ENCODE results near the gene PPIG. TPM values are rescaled to one million over a fixed set of nuclear protein-coding genes. Genes with fewer than 3 reads are reported as not detected.
"Not testable (repeated sequence)": the region's sequence is repeated elsewhere in the genome, so short reads cannot be mapped to it uniquely, and the experiment has no call there.

PPIG gene
- total and polyA plus RNA-seq, 4 experiments from 2014 or later = 36.8 to 103 (median 81.1) TPM

GRCh38 chr2:169583518-169583917 is 633 bp upstream of the PPIG start:
- no peaks in the 10 kb centered on the region for H3K9me3 ChIP-seq (ENCODE audit: control insufficient read depth in 1 of 2, low read length in 2 of 2)
- DNase-seq = no peak
- ChIA-PET POLR2A (ENCODE audit: partially characterized antibody) (interaction anchor here (1.3 to 2.6 kb wide), 5 partner anchors 10 to 244 kb away, joined by 4 to 41 read pairs (median 9); partner anchors contain the start of genes BBS5, FASTKD1 and UBR3), CTCF (ENCODE audit: partially characterized antibody) (interaction anchor here (1.6 to 2.3 kb wide), 2 partner anchors 10 kb away, joined by 5 to 10 read pairs; partner anchors contain the start of gene FASTKD1)
- Mint-ChIP-seq H3K27me3 (no peaks in the 10 kb centered on the region), H3K27ac (peak overlapping the region; percentile 90 to 100 (median 100)), H3K4me3 (peak overlapping the region in 4 of 8 donors; percentile 39 to 96 (median 58)), H3K9me3 (peaks cover 0 to 8% (median 4%) of the 10 kb centered on the region in 8 donors), H3K4me1 (peaks cover 16 to 42% (median 29%) of the 10 kb centered on the region in 4 donors), H3K36me3 (peaks cover 0 to 15% of the 10 kb centered on the region in 2 donors)
- H3K36me3 ChIP-seq (ENCODE audit: insufficient read depth, low read length) = no peaks in the 10 kb centered on the region
- peak overlapping the region; percentile 94 for H3K27ac ChIP-seq (ENCODE audit: low read depth, low read length)
- H3K4me1 ChIP-seq (ENCODE audit: insufficient read depth, low read length) = peaks cover 28% of the 10 kb centered on the region
- H3K4me3 ChIP-seq (ENCODE audit: low read length in 2 of 2) = no peak overlapping the region
- intact Hi-C loops (cut with micrococcal nuclease) = loop anchor here (5.0 kb wide), 1 partner anchor 1344 kb away; the partner anchor contains the start of gene GORASP2
- no peaks in the 10 kb centered on the region for H3K27me3 ChIP-seq (ENCODE audit: insufficient read depth, low read length)

GRCh38 chr2:169585673-169586072 is 1.5 kb downstream of the PPIG start:
- Histone ChIP-seq H3K4me1 (ENCODE audit: insufficient read depth, low read length) (peaks cover 49% of the 10 kb centered on the region), H3K9me3 (ENCODE audit: control insufficient read depth in 1 of 2, low read length in 2 of 2) (no peaks in the 10 kb centered on the region), H3K27me3 (ENCODE audit: insufficient read depth, low read length) (no peaks in the 10 kb centered on the region), H3K36me3 (ENCODE audit: insufficient read depth, low read length) (no peaks in the 10 kb centered on the region), H3K27ac (ENCODE audit: low read depth, low read length) (peak overlapping the region; percentile 94), H3K4me3 (ENCODE audit: low read length in 2 of 2) (peak overlapping the region; percentile 76 to 92)
- no peak for DNase-seq
- ChIA-PET POLR2A (ENCODE audit: partially characterized antibody) (interaction anchor here (0.8 to 2.6 kb wide), 3 partner anchors 12 to 288 kb away, joined by 3 to 41 read pairs (median 3); partner anchors contain the start of gene FASTKD1), CTCF (ENCODE audit: partially characterized antibody) (interaction anchor here (2.3 kb wide), 1 partner anchor 12 kb away, joined by 10 read pairs; the partner anchor contains the start of gene FASTKD1)
- Mint-ChIP-seq H3K27me3 (no peaks in the 10 kb centered on the region), H3K27ac (peak overlapping the region; percentile 98 to 100 (median 100)), H3K4me1 (peaks cover 27 to 63% (median 44%) of the 10 kb centered on the region in 4 donors), H3K9me3 (peaks cover 0 to 8% (median 4%) of the 10 kb centered on the region in 8 donors), H3K4me3 (peak overlapping the region; percentile 96 to 100 (median 98)), H3K36me3 (peaks cover 4 to 21% of the 10 kb centered on the region in 2 donors)
- intact Hi-C loops (cut with micrococcal nuclease) = no loop called here

- H3K36me3 Mint-ChIP-seq = peaks cover 7 to 13% of the 10 kb centered on the region in 2 donors
- H3K4me3 ChIP-seq (ENCODE audit: low read length in 2 of 2) = no peak overlapping the region
- H3K27ac ChIP-seq (ENCODE audit: low read depth, low read length) = no peak overlapping the region
- ChIA-PET CTCF (ENCODE audit: partially characterized antibody) (no interaction called here), POLR2A (ENCODE audit: partially characterized antibody) (interaction anchor here (1.0 kb wide), 1 partner anchor 17 kb away, joined by 3 read pairs; no protein-coding TSS in a partner anchor)
- H3K36me3 ChIP-seq (ENCODE audit: insufficient read depth, low read length) = no peaks in the 10 kb centered on the region
- no peaks in the 10 kb centered on the region for H3K27me3 Mint-ChIP-seq
- peaks cover 0 to 2% (median 0%) of the 10 kb centered on the region in 8 donors for H3K9me3 Mint-ChIP-seq
- no peaks in the 10 kb centered on the region for H3K27me3 ChIP-seq (ENCODE audit: insufficient read depth, low read length)
- no peaks in the 10 kb centered on the region for H3K9me3 ChIP-seq (ENCODE audit: control insufficient read depth in 1 of 2, low read length in 2 of 2)
- H3K4me1 ChIP-seq (ENCODE audit: insufficient read depth, low read length) = peaks cover 61% of the 10 kb centered on the region
- peak overlapping the region in 2 of 7 donors; percentile 56 to 82 for H3K27ac Mint-ChIP-seq
- peaks cover 25 to 51% (median 38%) of the 10 kb centered on the region in 4 donors for H3K4me1 Mint-ChIP-seq
- intact Hi-C loops (cut with micrococcal nuclease) = no loop called here
- DNase-seq = no peak
- H3K4me3 Mint-ChIP-seq = no peak overlapping the region
These were observed 6.7 kb downstream of the PPIG start for GRCh38 chr2:169590804-169591203.

GRCh38 chr2:169596546-169596945 is 12.4 kb downstream of the PPIG start:
- H3K4me3 Mint-ChIP-seq; intact Hi-C loops (cut with micrococcal nuclease); DNase-seq; H3K27me3 ChIP-seq (ENCODE audit: insufficient read depth, low read length); H3K4me3 ChIP-seq (ENCODE audit: low read length in 2 of 2); CTCF ChIA-PET (ENCODE audit: partially characterized antibody); H3K9me3 ChIP-seq (ENCODE audit: control insufficient read depth in 1 of 2, low read length in 2 of 2); H3K9me3 Mint-ChIP-seq; H3K27ac Mint-ChIP-seq; H3K27me3 Mint-ChIP-seq; H3K27ac ChIP-seq (ENCODE audit: low read depth, low read length); H3K36me3 ChIP-seq (ENCODE audit: insufficient read depth, low read length): not testable (repeated sequence)
- Mint-ChIP-seq H3K4me1 (peaks cover 16 to 47% (median 22%) of the 10 kb centered on the region in 4 donors), H3K36me3 (peaks cover 3 to 10% of the 10 kb centered on the region in 2 donors)
- peaks cover 37% of the 10 kb centered on the region for H3K4me1 ChIP-seq (ENCODE audit: insufficient read depth, low read length)
- POLR2A ChIA-PET (ENCODE audit: partially characterized antibody) = interaction anchor here (1.5 kb wide), 1 partner anchor 12 kb away, joined by 5 read pairs; no protein-coding TSS in a partner anchor

- intact Hi-C loops (cut with micrococcal nuclease) = no loop called here
- Mint-ChIP-seq H3K4me1 (peaks cover 19 to 48% (median 23%) of the 10 kb centered on the region in 4 donors), H3K27ac (no peak overlapping the region), H3K27me3 (no peaks in the 10 kb centered on the region), H3K36me3 (peaks cover 0 to 14% of the 10 kb centered on the region in 2 donors), H3K4me3 (no peak overlapping the region), H3K9me3 (peaks cover 0 to 2% (median 0%) of the 10 kb centered on the region in 8 donors)
- no peak overlapping the region for H3K27ac ChIP-seq (ENCODE audit: low read depth, low read length)
- DNase-seq = no peak
- ChIA-PET POLR2A (ENCODE audit: partially characterized antibody) (no interaction called here), CTCF (ENCODE audit: partially characterized antibody) (interaction anchor here (1.1 kb wide), 1 partner anchor 172 kb away, joined by 3 read pairs; no protein-coding TSS in a partner anchor)
- peaks cover 34% of the 10 kb centered on the region for H3K4me1 ChIP-seq (ENCODE audit: insufficient read depth, low read length)
- H3K9me3 ChIP-seq (ENCODE audit: control insufficient read depth in 1 of 2, low read length in 2 of 2) = no peaks in the 10 kb centered on the region
- peaks cover 5% of the 10 kb centered on the region for H3K36me3 ChIP-seq (ENCODE audit: insufficient read depth, low read length)
- H3K4me3 ChIP-seq (ENCODE audit: low read length in 2 of 2) = no peak overlapping the region
- H3K27me3 ChIP-seq (ENCODE audit: insufficient read depth, low read length) = no peaks in the 10 kb centered on the region
These were observed 14.8 kb downstream of the PPIG start for GRCh38 chr2:169598982-169599381.

GRCh38 chr2:169599568-169599967 is 15.4 kb downstream of the PPIG start:
- Mint-ChIP-seq H3K4me3 (peak overlapping the region in 1 of 8 donors; percentile 38), H3K36me3 (peaks cover 4 to 17% of the 10 kb centered on the region in 2 donors), H3K27me3 (no peaks in the 10 kb centered on the region), H3K27ac (peak overlapping the region in 1 of 7 donors; percentile 64), H3K4me1 (peaks cover 19 to 48% (median 23%) of the 10 kb centered on the region in 4 donors), H3K9me3 (peaks cover 0 to 2% (median 0%) of the 10 kb centered on the region in 8 donors)
- no peak overlapping the region for H3K27ac ChIP-seq (ENCODE audit: low read depth, low read length)
- H3K4me3 ChIP-seq (ENCODE audit: low read length in 2 of 2) = no peak overlapping the region
- no peaks in the 10 kb centered on the region for H3K9me3 ChIP-seq (ENCODE audit: control insufficient read depth in 1 of 2, low read length in 2 of 2)
- H3K27me3 ChIP-seq (ENCODE audit: insufficient read depth, low read length) = no peaks in the 10 kb centered on the region
- POLR2A ChIA-PET (ENCODE audit: partially characterized antibody) = interaction anchor here (0.6 to 0.7 kb wide), 2 partner anchors 214 to 523 kb away, joined by 3 read pairs; no protein-coding TSS in a partner anchor
- DNase-seq = no peak
- intact Hi-C loops (cut with micrococcal nuclease) = no loop called here
- peaks cover 9% of the 10 kb centered on the region for H3K36me3 ChIP-seq (ENCODE audit: insufficient read depth, low read length)
- H3K4me1 ChIP-seq (ENCODE audit: insufficient read depth, low read length) = peaks cover 30% of the 10 kb centered on the region
- CTCF ChIA-PET (ENCODE audit: partially characterized antibody) = interaction anchor here (1.1 kb wide), 1 partner anchor 171 kb away, joined by 3 read pairs; no protein-coding TSS in a partner anchor

- Histone ChIP-seq H3K4me1 (ENCODE audit: insufficient read depth, low read length) (no peaks in the 10 kb centered on the region), H3K4me3 (ENCODE audit: low read length in 2 of 2) (no peak overlapping the region), H3K36me3 (ENCODE audit: insufficient read depth, low read length) (peaks cover 46% of the 10 kb centered on the region), H3K27ac (ENCODE audit: low read depth, low read length) (no peak overlapping the region), H3K9me3 (ENCODE audit: control insufficient read depth in 1 of 2, low read length in 2 of 2) (no peaks in the 10 kb centered on the region), H3K27me3 (ENCODE audit: insufficient read depth, low read length) (no peaks in the 10 kb centered on the region)
- Mint-ChIP-seq H3K27ac (peak overlapping the region in 1 of 7 donors; percentile 14), H3K4me3 (no peak overlapping the region), H3K36me3 (peaks cover 65 to 66% of the 10 kb centered on the region in 2 donors), H3K4me1 (peaks cover 0 to 4% (median 1%) of the 10 kb centered on the region in 4 donors), H3K9me3 (no peaks in the 10 kb centered on the region), H3K27me3 (no peaks in the 10 kb centered on the region)
- ChIA-PET CTCF (ENCODE audit: partially characterized antibody) (no interaction called here), POLR2A (ENCODE audit: partially characterized antibody) (no interaction called here)
- DNase-seq = no peak
- intact Hi-C loops (cut with micrococcal nuclease) = no loop called here
These were observed 25.1 kb downstream of the PPIG start for GRCh38 chr2:169609264-169609663.

Data from CD4-positive, alpha-beta memory T cell (primary cell).